Glomerular visceral epithelial cell (primary cell): ENCODE results near the gene HOXC12.

ENCODE experiments used
- DNase-seq: peaks from one replicate; pipeline ENCODE4 v3.0.0-alpha.2; 2016; ENCODE audit errors: extremely low spot score

The HOXC12 gene, protein sequence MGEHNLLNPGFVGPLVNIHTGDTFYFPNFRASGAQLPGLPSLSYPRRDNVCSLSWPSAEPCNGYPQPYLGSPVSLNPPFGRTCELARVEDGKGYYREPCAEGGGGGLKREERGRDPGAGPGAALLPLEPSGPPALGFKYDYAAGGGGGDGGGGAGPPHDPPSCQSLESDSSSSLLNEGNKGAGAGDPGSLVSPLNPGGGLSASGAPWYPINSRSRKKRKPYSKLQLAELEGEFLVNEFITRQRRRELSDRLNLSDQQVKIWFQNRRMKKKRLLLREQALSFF

DNA sequence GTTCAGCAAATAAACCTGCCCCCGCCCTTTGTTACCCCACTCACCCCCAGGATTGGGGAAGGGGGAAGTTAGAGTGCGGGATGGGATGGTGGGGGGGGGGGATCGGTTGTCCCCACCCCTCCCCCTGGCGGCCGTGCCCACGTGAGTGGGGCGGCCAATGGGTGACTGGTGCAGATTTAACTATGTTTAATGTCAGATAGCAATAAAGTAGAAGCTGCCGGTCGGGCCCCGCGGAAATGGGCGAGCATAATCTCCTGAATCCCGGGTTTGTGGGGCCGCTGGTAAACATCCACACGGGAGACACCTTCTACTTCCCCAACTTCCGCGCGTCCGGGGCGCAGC is at the start of gene HOXC12:
TSS of gene HOXC12 (plus strand) at position 210 of the 342 bp plus-strand sequence. CDS start at position 237, 27 bp downstream.
- DNase-seq = no peak

DNA sequence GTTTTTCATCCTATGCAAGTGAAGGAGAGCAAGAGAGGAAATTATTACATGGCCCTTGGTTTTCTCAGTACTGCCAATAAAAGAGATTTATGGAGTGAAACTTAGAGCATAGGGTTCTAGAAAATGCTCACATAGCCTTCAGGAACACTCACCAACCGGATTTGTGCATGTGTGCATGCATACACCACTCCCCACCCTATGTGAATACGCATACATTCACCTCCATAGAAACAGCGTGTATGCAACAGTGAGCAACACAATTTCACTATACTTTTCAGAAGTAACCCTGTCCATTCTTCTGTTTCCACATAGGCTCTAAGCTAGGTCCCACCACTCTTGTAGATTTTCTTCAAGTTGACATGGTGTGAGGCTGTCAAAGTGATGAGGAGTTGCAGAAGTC is 47.6 kb upstream of the HOXC12 start:
- DNase-seq = no peak

DNA sequence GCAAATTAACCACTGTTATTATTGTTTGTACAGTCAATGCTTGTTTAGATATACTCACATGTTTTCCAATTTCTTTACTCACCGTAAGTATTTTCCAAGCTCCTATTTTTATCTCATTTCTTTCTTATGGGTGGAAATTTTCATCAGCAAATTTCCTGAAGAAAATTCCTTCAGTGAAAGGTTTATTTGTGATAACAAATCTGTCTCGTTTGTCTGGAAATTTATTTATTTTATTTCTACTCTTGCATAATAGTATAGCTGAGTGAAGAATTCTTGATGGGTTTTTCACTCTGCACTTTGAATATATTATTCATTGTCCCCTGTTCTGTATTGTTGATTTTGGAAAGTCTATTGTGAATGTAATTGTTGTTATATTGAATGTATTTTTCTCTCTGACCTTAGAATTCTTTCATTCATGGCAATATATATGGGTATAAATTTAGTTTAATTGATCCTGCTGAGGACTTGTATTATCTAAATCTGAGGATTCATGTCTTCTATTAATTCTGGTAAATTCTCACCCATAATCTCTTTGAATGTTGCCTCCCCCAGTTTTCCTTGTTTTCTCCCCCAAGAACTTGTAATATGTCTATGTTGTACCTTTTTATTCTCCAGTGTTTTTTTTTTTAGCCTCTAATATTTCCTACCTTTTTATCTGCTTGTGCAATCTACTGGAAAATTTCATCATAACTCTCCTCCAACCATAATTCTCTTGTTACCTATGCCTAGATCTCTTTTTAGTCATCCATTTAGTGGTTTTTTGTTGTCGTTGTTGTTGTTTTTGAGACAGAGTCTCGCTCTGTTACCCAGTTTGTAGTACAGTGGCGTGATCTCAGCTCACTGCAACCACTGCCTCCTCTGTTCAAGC is 37.7 kb upstream of the HOXC12 start:
- DNase-seq = no peak

DNA sequence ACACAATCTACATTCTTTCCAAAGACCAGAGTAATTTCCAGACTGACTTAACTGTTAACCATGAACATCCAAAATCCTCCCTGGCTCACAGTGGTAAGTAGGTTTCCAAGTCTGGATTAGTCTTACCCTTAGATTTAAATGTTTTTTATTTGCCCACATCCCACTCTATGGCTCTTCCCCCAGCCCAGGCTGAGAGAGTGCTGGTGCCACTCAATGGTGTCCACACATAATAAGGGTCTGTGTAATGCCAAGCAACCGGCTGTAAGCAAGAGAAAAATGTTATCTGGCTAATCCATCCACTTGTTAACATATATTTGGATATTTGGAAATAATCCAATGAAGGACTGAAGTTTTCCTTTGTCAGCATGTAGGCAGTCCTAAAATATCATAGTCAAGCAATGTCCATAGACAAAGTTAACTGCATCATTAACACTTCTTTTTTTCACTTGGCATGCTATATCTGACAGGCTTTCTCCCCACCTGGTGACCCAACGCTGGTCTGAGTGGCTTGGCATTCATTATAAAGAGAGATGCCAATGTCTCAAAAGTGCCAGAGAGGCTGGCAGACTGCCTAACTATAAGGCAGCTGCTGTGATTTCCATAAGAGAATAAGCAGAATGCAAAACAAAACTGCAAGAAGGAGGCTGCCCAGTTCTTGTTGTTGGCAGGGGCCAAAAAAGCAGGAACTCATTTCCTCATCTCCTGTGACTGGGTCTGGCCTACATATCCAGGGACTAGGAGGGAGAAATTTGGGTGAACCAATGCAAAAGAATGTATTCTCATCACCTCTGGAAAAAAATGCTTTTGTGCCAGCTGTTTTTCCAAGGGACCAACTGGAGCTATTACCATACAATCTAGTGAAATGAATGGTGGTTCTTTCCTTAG is 29.9 kb upstream of the HOXC12 start:
- DNase-seq = no peak

DNA sequence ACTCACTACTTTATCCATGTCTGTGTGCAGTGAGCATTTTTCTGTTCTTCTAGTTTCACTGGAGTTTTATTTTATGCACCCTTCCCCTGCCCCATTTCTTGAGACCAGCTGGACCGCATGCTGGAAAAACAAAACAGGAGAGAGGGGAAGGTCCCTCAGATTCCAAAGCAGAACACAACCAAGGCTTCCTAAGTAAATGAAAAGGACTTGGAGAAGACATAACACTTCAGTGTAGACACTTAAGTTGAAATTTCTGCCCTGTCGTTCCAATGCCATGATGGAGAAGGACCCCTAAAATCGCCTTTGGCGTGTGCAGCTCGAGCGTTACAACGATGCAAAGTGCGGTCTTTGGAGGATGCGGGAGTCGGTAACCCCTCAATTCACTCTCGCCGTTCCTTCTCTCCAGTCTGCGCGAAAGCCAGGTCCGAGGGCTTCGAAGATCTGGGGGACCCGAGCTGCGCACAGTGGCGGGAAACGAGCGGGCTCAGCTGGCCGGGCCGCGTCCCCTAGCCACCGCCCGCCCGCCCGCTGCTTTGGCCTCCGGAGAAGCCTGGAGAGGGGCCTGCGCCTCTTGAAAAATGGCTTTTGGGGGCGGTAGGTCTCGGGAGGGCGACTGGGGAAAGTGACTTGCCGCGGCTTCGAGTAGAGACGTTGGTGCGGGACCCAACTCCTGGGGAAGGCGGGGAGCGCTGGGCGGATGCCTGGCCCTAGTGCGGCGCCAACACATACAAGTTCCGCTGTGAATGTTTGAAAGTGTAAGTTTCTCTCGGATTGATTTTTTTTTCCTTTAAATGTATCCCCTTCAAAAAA is 27.3 kb upstream of the HOXC12 start:
- DNase-seq = no peak

DNA sequence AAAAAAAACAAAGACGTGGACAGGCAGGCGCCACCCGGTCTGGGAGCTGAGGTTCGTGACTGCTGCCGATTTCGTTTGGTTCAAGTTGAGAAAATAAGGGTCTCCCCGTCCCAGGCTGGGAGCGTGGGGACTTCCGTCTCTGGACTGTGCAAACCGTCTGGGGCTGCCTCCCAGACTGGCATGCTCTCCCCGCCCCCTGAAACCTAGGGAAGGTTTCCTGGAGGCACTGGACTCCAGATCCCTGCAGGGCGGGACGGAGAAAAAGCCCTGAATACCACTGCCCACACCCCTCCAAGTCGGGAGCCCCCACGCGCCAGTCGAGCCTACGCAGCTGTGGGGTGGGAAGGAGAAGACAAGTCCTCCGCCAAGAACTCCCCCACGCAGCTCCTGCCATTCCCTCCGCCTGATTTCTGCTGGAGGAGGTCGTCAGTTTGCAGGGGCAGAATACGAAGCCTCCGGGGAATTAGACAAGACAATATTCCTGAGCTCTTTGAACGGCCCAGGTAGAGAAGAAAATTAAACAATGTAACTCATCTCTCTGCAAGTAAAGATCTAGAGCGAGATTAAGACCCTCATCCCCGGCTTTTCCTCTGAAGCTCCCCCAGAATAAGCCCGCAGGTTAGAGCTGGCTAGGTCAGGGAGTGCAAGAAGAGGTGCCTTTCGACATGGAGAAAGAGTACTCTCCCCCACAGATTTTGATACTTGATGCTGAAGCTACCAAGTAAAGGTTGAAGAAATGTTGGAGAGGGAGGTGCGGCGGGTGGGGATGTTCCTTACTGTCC is 26.5 kb upstream of the HOXC12 start:
- DNase-seq = no peak

DNA sequence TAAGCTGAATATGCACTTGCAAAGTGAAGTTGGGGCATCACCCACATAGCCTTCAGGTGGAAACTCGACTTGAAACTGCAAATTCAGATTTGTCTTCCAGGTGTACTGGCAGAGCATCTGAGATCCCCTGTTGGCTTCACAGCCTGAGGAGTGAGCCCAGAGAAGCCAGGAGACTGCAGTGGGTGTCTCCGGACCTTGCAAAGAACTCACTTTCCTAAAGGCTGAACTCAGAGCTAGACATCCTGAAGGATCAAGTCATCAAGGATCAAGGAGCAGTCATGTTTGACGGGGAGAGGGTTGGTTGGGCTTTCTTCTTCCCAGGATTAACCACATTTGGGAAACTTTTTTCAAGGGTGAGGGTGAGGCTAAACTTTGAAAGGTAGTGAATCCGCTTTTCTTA is 25.2 kb upstream of the HOXC12 start:
- DNase-seq = no peak

DNA sequence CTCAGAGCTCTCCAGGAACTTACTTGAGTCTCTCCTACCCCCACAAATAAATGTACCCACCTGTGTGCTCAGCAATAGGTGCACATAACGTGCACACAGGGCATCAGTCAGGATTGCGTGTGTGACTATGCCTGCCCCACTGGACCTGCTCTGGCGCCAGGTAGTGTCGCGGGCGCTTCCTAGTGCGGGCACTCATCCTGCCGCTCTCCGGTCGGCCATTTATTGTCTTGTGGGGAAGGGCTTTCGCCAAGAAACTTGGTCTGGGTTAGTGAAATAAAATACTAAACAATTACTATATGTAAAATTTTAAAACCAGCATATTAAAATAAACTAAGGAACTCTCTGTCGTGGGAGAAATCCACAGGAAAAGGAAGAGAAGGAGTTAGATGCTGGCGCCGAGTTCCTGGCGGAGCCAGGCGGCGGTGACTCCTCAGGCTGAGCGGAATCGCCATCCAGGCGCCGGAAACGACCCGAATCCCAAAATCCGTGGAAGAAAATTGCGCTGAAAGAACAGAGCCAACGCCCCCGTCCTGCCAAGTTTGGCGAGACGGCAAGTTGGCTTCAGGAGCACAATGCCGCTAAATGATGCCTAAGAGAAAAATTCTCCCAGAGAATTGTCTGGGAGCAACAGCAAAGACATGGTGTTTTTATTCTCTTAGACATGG is 24.0 kb upstream of the HOXC12 start:
- no peak for DNase-seq

DNA sequence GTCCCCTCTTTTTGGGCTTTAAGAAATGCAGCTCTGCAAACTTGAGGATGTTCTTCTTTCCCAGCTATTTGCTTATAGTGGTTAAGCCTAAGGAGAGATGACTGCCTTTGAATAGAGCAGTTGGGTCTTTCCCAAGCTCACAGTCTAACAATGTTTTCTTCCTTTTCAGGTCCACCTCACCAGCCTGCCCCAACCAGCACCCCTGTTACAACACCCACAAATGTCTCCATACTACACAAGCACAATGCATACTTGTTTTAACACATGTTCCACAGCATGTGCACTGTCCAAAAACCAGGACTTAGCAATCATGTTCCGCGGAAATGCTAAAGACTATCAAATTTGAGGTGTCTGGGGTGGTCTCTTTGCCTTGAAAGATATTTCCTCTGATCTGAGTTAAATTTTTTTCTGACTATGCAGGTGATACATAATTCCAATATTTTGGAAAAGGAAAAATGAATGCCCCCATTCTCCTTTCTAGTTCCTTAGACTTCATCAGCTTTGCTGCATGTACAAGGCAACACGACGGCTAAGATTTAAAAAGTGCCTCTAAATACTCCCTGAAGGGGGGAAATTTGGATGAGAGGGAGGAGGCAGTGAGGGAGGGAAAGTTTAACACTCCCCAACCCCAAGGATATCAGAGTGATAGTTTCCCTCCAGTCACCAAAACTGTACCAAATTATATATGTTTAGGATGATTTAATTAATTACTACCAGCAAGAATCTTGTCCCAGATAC is 22.7 kb upstream of the HOXC12 start:
- DNase-seq = no peak

DNA sequence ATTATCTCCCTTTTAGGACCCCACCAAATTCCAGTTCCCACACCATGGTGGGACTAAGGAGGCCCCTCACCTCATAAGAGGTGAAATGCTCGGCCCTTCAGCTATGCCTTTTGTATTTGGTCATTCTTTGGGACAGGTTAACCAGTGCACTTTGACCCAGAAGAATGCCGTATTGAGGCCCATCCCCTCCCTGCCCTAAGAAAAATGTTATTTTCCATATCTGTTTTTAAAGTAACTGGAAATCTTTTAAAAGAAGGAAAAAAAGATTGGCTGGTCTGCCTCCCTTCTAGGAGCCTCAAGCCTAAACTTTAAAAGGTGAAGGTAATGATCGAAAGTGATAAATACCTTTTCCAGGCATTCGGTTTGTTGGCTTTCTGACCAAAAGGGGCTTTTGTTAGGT is 21.8 kb upstream of the HOXC12 start:
- no peak for DNase-seq

DNA sequence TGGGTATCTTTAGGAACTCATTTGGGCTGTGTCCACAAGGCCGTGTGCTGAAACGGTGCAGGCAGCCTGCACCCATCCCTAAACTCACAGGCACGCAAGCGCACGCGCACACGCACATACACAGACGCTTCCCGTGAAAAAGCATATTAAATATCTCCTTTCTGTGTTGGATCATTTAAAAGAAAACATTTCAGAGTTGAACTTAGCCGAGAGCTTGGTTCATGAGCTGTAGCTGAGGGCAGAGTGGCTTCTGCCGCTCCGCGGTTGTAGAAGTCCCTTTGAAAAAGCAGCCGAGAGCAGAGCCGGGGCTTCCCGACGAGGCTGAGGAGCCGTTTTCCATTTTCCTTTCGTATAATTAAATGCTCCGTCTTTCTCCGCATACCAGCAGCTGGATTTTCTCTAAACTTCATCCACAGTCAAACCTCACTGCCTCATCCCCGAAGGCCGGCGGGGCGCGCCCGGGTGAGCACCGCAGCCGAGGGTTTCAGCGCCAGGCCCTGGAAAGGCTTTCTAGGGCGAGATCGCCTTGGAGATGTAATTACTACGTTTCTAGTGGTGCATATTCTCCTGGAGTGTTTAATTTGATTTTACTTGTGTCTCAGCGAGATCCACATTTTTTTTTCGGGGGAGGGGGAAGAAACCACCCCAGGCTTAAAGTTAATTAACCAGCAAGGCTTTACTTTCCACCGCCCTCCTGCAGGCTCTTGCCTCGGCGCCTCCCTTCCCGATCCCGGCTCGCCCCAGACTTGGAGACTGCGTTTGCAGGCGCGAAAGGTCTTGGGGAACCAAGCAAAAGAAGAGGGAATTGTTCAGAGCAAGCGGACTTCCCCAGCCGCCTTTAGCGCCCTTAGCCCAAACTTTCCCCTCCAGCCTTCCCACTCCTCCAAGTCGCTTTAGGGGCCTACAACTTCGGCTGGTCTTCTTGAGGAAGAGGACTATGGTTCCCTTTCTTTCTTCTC is 19.0 kb upstream of the HOXC12 start:
- no peak for DNase-seq

DNA sequence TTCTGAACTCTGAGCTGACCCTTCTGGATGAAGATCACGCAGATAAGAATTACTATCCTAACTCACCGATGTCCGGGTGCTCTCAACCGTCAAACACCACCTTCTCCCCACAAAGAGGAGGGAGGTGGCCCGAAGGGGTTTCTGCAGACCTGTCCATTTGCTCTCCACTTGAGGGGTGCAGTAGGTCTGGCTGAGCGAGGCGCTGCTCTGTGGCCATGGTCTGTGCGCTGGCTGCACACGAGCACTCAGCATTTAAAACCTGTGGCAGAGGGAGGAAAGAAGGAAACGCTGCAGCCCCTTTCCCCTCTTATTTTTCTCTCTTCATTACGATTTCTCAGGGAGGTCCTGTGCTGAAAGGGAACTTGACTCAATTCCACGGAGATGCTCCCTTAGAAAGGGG is 17.6 kb upstream of the HOXC12 start:
- no peak for DNase-seq

DNA sequence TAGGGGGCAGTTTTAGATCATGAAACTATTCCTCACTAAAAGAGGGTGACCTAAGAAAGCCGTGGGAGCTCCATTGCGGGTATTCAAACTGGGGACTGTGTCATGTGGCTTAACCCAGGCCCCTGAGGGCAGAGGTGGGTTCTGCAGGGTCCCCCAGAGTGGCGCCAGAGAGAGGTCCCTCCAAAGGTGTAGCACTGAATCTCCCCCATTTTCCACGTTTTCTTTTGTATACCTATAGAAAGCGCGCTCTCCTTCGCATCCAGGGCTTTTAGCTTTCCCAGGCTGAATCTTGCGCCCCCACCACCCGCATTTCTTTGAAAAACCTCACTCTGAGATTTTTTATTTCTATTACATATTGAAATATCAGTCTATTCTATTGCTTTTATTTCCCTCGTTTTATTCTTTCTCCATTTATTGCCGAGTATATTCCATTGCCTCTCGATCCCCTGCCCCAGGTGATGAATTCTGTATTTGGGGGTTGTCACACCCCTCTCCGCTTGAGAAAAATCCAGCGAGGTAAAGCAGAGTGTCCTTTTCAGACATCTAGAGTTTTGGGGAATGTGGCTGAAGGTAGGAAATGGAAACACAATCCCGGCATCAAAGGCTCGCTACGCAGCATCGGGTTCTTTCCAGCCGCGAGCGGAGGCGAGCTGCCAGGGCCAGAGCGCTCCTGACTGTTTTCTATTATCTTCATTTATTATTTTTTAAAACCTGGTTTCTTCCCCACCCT is 16.9 kb upstream of the HOXC12 start:
- no peak for DNase-seq

DNA sequence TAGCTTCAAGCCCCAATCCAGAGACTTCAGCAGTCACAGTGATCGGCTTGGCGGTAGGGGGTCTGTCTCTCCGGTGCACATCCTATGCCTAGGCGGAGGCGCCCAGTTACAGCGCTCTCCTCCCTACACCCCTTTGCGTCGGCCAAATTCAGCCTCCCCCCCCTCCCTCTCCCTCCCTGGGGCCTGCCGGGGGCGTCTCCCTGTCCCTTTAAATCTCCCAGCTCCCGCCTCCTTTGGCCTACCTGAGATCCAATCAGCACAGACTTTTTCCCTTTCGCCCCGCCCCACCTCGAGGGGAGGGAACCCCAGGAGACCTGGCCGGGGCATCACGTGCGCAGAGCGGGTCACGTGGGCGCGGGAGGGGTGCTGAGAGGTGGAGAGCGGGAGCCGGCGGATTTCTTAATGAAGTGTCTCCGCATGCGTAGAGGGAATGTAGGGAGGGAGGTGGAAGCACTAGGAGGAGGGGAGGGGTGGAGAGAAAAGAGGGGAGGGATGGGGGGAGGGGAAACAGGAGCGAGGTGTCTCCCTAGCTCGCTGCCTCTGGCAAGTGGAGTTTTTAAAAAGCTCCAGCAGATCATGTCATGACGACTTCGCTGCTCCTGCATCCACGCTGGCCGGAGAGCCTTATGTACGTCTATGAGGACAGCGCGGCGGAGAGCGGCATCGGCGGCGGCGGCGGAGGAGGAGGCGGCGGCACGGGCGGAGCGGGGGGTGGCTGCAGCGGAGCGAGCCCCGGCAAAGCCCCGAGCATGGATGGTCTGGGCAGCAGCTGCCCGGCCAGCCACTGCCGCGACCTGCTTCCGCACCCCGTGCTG is 16.2 kb upstream of the HOXC12 start, which contains the start of gene HOXC13:
TSS of gene HOXC13 (plus strand) at position 506 of the 815 bp plus-strand sequence. CDS start at position 582, 76 bp downstream.
- DNase-seq = peak; percentile 85

DNA sequence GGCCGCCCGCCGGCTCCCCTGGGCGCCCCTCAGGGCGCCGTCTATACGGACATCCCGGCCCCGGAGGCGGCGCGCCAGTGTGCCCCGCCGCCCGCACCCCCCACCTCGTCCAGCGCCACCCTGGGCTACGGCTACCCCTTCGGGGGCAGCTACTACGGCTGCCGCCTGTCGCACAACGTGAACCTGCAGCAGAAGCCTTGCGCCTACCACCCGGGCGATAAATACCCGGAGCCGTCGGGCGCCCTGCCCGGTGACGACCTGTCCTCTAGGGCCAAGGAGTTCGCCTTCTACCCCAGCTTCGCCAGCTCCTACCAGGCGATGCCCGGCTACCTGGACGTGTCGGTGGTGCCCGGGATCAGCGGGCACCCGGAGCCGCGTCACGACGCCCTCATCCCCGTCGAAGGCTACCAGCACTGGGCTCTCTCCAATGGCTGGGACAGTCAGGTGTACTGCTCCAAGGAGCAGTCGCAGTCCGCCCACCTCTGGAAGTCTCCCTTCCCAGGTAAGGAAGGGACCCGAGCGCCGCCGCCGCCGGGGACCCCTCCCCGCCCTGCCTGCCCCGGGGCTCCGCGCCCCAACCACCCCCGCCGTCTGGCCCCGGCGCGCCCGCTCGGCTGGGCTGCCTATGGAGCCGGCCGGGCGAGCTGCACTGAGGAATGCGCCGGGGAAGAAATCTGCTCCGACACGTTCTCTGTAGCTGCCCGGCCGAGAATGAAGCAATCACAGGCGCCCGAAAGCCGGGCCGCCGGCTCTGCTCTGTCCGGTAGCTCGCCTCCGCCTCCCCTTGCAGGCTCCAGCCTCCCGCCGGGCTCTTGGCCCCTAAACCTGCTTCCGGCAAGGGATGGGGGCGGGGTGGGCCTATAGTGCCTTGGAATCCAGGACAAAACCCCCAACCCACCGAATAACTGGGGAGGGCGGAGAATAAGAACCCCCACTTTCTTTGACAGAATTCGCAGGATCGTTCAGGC is 15.3 kb upstream of the HOXC12 start:
- peak; percentile 33 for DNase-seq
